HCT116 (cell line): ENCODE results near the gene RBKS. TPM values are rescaled to one million over a fixed set of nuclear protein-coding genes. Genes with fewer than 3 reads are reported as not detected.

Experiments used
- ATAC-seq: fragments of 200-7000 bp; cut with Tn5 transposase; 2 replicates; pipeline ENCODE4 v1.9.1; 2020; ENCODE audit warnings: mild to moderate bottlenecking, moderate library complexity
- BruUV-seq: library from RNA; stranded (reverse); fragments of 400-500 nt; replicated peaks from 2 replicates; lab custom pipeline; 2021; lab: Mats Ljungman, UMichigan
- CTCF ChIA-PET: fragments of 300-600 bp; sonication (Branson Sonifier 250); formaldehyde crosslinking; loops from one replicate; lab custom pipeline; 2021; ENCODE audit warnings: antibody characterized with exemption; lab: Charles Lee
- POLR2A ChIA-PET: fragments of 300-600, 350-600 bp; sonication (Branson Sonifier 250); formaldehyde crosslinking; loops from one replicate; lab custom pipeline; 2021; ENCODE audit warnings: antibody characterized with exemption; lab: Charles Lee
- RAD21 ChIA-PET, 2 experiments: fragments of 300-600 bp; sonication (Branson Sonifier 250); formaldehyde crosslinking; loops; one replicate each; lab custom pipeline; 2023; ENCODE audit warnings: low total read pairs in 2 of 2; ENCODE audit not compliant: uncharacterized antibody in 2 of 2, unreplicated experiment in 2 of 2, low non-redundant PET in 1 of 2; lab: Charles Lee
- DNase-seq: peaks from one replicate; pipeline ENCODE4 v3.0.0-alpha.2; 2010; ENCODE audit warnings: low read depth, low spot score
- H2AFZ ChIP-seq: fragments of 200-600 bp; shearing (Covaris generic), sonication (generic); 2 replicates; pipeline ENCODE4 v1.6.1; 2017; ENCODE audit warnings: low read depth, mixed run types, mixed read lengths, antibody characterized with exemption, low read length; ENCODE audit not compliant: poor library complexity, severe bottlenecking
- H3K27ac ChIP-seq: 2 replicates; pipeline ENCODE4 v1.5.1; 2012; ENCODE audit warnings: low read depth, low read length
- H3K27me3 ChIP-seq: fragments of 200-600 bp; sonication (generic); 2 replicates; pipeline ENCODE4 v1.6.1; 2016; ENCODE audit warnings: mixed run types, low read length, mixed read lengths; ENCODE audit not compliant: insufficient read depth
- H3K36me3 ChIP-seq, 2 experiments: fragments of 200-500 bp in 1 of 2; fragments of 200-600 bp in 1 of 2; sonication (Bioruptor generic) in 1 of 2; sonication (generic) in 1 of 2; 2 replicates each; pipeline versions ENCODE4 v1.5.1 to v1.6.1; 2014 to 2016; ENCODE audit warnings: low read length in 2 of 2, inconsistent platforms in 1 of 2, mixed read lengths in 1 of 2, mixed run types in 1 of 2; ENCODE audit not compliant: insufficient read depth in 2 of 2, control insufficient read depth in 1 of 2
- H3K4me1 ChIP-seq, 2 experiments: fragments of 200-600 bp in 1 of 2; sonication (generic) in 1 of 2; 2 replicates each; pipeline versions ENCODE4 v1.5.1 to v1.6.1; 2012 to 2017; ENCODE audit warnings: low read length in 2 of 2, inconsistent platforms in 1 of 2, mild to moderate bottlenecking in 1 of 2, mixed read lengths in 1 of 2, mixed run types in 1 of 2, moderate library complexity in 1 of 2; ENCODE audit not compliant: insufficient read depth in 2 of 2, control insufficient read depth in 1 of 2
- H3K4me2 ChIP-seq: fragments of 200-600 bp; sonication (generic); 2 replicates; pipeline ENCODE4 v1.6.1; 2017; ENCODE audit warnings: mixed run types, low read length, mixed read lengths
- H3K4me3 ChIP-seq, 2 experiments: fragments of 200-600 bp in 1 of 2; sonication (generic) in 1 of 2; replicated peaks in 1 of 2; 2 replicates each; pipeline ENCODE4 v1.5.1; 2011 to 2016; ENCODE audit warnings: low read length in 2 of 2, control low read depth in 1 of 2, low read depth in 1 of 2, mild to moderate bottlenecking in 1 of 2, mixed read lengths in 1 of 2, mixed run types in 1 of 2
- H3K79me2 ChIP-seq: fragments of 200-600 bp; sonication (generic); 2 replicates; pipeline ENCODE4 v1.6.1; 2017; ENCODE audit warnings: mild to moderate bottlenecking, mixed run types, low read length, moderate library complexity, mixed read lengths; ENCODE audit not compliant: insufficient read depth
- H3K9ac ChIP-seq: fragments of 200-600 bp; sonication (generic); 2 replicates; pipeline ENCODE4 v1.6.1; 2016; ENCODE audit warnings: low read length, mixed read lengths
- H3K9me2 ChIP-seq: fragments of 200-600 bp; sonication (generic), shearing (Covaris generic); 2 replicates; pipeline ENCODE4 v1.6.1; 2017; ENCODE audit warnings: mixed run types, mild to moderate bottlenecking, moderate library complexity; ENCODE audit not compliant: insufficient read depth
- H3K9me3 ChIP-seq, 2 experiments: fragments of 200-500 bp in 1 of 2; fragments of 200-600 bp in 1 of 2; sonication (Bioruptor generic) in 1 of 2; sonication (generic) in 1 of 2; 2 replicates each; pipeline ENCODE4 v1.6.1; 2014 to 2017; ENCODE audit warnings: low read length in 2 of 2, mixed read lengths in 2 of 2, inconsistent platforms in 1 of 2, low read depth in 1 of 2, mild to moderate bottlenecking in 1 of 2, mixed run types in 1 of 2, moderate library complexity in 1 of 2; ENCODE audit not compliant: control insufficient read depth in 1 of 2, insufficient read depth in 1 of 2
- H4K20me1 ChIP-seq: fragments of 200-600 bp; sonication (generic), shearing (Covaris generic); 2 replicates; pipeline ENCODE4 v1.6.1; 2017; ENCODE audit warnings: mixed run types, mild to moderate bottlenecking, moderate library complexity; ENCODE audit not compliant: insufficient read depth
- CEBPB ChIP-seq: IDR thresholded peaks from 2 replicates; pipeline ENCODE4 v1.6.1; 2012; ENCODE audit warnings: low read depth
- EGR1 ChIP-seq: IDR thresholded peaks from 2 replicates; pipeline ENCODE4 v1.6.1; 2012; ENCODE audit warnings: low read depth
- EZH2phosphoT487 ChIP-seq: fragments of 200-600 bp; IDR thresholded peaks from 2 replicates; pipeline ENCODE4 v1.6.1; 2018; ENCODE audit warnings: antibody characterized with exemption, borderline replicate concordance
- MAX ChIP-seq: IDR thresholded peaks from 2 replicates; pipeline ENCODE4 v1.6.1; 2012
- POLR2A ChIP-seq: IDR thresholded peaks from 2 replicates; pipeline ENCODE4 v1.7.0; 2011; ENCODE audit warnings: borderline replicate concordance; ENCODE audit not compliant: insufficient read depth, insufficient read length; ENCODE audit errors: extremely low read depth
- TCF7L2 ChIP-seq: IDR thresholded peaks from 2 replicates; pipeline ENCODE4 v1.7.0; 2011; ENCODE audit warnings: borderline replicate concordance, inconsistent platforms; ENCODE audit not compliant: insufficient read depth, insufficient read length; ENCODE audit errors: extremely low read depth
- ZFX ChIP-seq: fragments of 450-650 bp; IDR thresholded peaks from 2 replicates; pipeline ENCODE4 v1.6.1; 2017
- ZNF274 ChIP-seq: fragments of 200-500 bp; sonication (Bioruptor generic); IDR thresholded peaks from 2 replicates; pipeline ENCODE4 v1.6.1; 2014; ENCODE audit warnings: mild to moderate bottlenecking, low read depth, low read length, inconsistent platforms
- intact Hi-C: fragments of 100-400 bp; cut with micrococcal nuclease; formaldehyde crosslinking; loops from 2 replicates; pipeline ENCODE4 v1.10.0; 2022
- total RNA-seq: library from RNA; stranded (reverse); gene quantifications from one replicate; pipeline ENCODE4 v1.2.1, GENCODE V29; 2021; ENCODE audit not compliant: unreplicated experiment
- TF ChIP-seq, protein P1 (sequence below): IDR thresholded peaks from 2 replicates; pipeline ENCODE4 v1.6.1; 2012

The RBKS gene
- total RNA-seq, 1 experiment from 2014 or later, result 2.4 TPM

GRCh38 chr2:27736031-27736889 lies 153.9 kb downstream of the RBKS start:
- no TSS peak for BruUV-seq
- intact Hi-C loops, result no loop called here
- no peak overlapping the region for H2AFZ ChIP-seq
- RAD21 ChIA-PET, result interaction anchor here in 1 of 2 experiments (0.5 kb wide), 1 partner anchor 15 kb away, joined by 4 read pairs; no protein-coding TSS in a partner anchor
- no peaks in the 10 kb centered on the region for H4K20me1 ChIP-seq
- H3K27ac ChIP-seq, result no peak overlapping the region; the same call in 1 of the 2 replicates
- no peak for ATAC-seq
- no peak for DNase-seq
- CTCF ChIA-PET, result interaction anchor here (1.2 kb wide), 1 partner anchor 13 kb away, joined by 4 read pairs; no protein-coding TSS in a partner anchor
- H3K36me3 ChIP-seq, result no peaks in the 10 kb centered on the region
- H3K27me3 ChIP-seq, result no peaks in the 10 kb centered on the region
- peaks cover 0 to 6% of the 10 kb centered on the region in 2 experiments; a peak in 1 of 4 replicates for H3K4me1 ChIP-seq
- H3K79me2 ChIP-seq, result no peaks in the 10 kb centered on the region
- no peak for TF ChIP-seq CEBPB
- no peak for TF ChIP-seq TCF7L2
- TF ChIP-seq, protein P1, sequence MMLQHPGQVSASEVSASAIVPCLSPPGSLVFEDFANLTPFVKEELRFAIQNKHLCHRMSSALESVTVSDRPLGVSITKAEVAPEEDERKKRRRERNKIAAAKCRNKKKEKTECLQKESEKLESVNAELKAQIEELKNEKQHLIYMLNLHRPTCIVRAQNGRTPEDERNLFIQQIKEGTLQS, result no peak
- no peak for TF ChIP-seq EGR1
- no peak for TF ChIP-seq MAX
- no peak for TF ChIP-seq POLR2A
- TF ChIP-seq ZNF274, result no peak
- TF ChIP-seq EZH2phosphoT487, result no peak
- no peak for TF ChIP-seq ZFX
- H3K4me3 ChIP-seq, result no peak overlapping the region
- H3K9me3 ChIP-seq, result no peaks in the 10 kb centered on the region
- H3K9me2 ChIP-seq, result no peaks in the 10 kb centered on the region
- POLR2A ChIA-PET, result interaction anchor here (1.2 kb wide), 1 partner anchor 16 kb away, joined by 3 read pairs; no protein-coding TSS in a partner anchor
- no peak overlapping the region for H3K4me2 ChIP-seq
- no peak overlapping the region for H3K9ac ChIP-seq
